Measurements from ENCODE around the gene MTLN.
"Not testable (repeated sequence)": the region's sequence is repeated elsewhere in the genome, so short reads cannot be mapped to it uniquely, and the experiment has no call there.

MTLN gene

GRCh38 chr2:110211938-110212858 is at the start of gene MTLN:
Gene MTLN (minus strand): TSS chr2:110212547. CDS start chr2:110212525, 22 bp downstream.
- peak; percentile 42 for DNase-seq (ENCODE audit: low read depth)

GRCh38 chr2:110261910-110262309 is 49.6 kb upstream of the MTLN start:
- DNase-seq (ENCODE audit: low read depth) = not testable (repeated sequence)

GRCh38 chr2:110248081-110248795 is 35.9 kb upstream of the MTLN start:
- DNase-seq (ENCODE audit: low read depth) = not testable (repeated sequence)

- not testable (repeated sequence) for DNase-seq (ENCODE audit: low read depth)
These were observed 33.4 kb upstream of the MTLN start for GRCh38 chr2:110245488-110246435.

- not testable (repeated sequence) for DNase-seq (ENCODE audit: low read depth)
These were observed 30.9 kb upstream of the MTLN start for GRCh38 chr2:110243283-110243682.

GRCh38 chr2:110234514-110234913 is 22.2 kb upstream of the MTLN start:
- not testable (repeated sequence) for DNase-seq (ENCODE audit: low read depth)

GRCh38 chr2:110229886-110230285 is 17.5 kb upstream of the MTLN start:
- DNase-seq (ENCODE audit: low read depth) = not testable (repeated sequence)

- DNase-seq (ENCODE audit: low read depth) = not testable (repeated sequence)
These were observed 10.3 kb upstream of the MTLN start for GRCh38 chr2:110222626-110223025.

- no peak for DNase-seq (ENCODE audit: low read depth)
These were observed 9.6 kb upstream of the MTLN start for GRCh38 chr2:110221938-110222337.

- DNase-seq (ENCODE audit: low read depth) = no peak
These were observed 7.8 kb upstream of the MTLN start for GRCh38 chr2:110220190-110220564.

GRCh38 chr2:110219496-110220189 is 7.3 kb upstream of the MTLN start:
- DNase-seq (ENCODE audit: low read depth) = no peak

- DNase-seq (ENCODE audit: low read depth) = not testable (repeated sequence)
These were observed 6.5 kb upstream of the MTLN start for GRCh38 chr2:110218889-110219288.

- DNase-seq (ENCODE audit: low read depth) = no peak
These were observed 4.5 kb upstream of the MTLN start for GRCh38 chr2:110216803-110217202.

- no peak for DNase-seq (ENCODE audit: low read depth)
These were observed 3.9 kb upstream of the MTLN start for GRCh38 chr2:110216199-110216598.

- DNase-seq (ENCODE audit: low read depth) = no peak
These were observed 3.3 kb upstream of the MTLN start for GRCh38 chr2:110215566-110216158.

- DNase-seq (ENCODE audit: low read depth) = no peak
These were observed 2.7 kb upstream of the MTLN start for GRCh38 chr2:110215091-110215490.

- not testable (repeated sequence) for DNase-seq (ENCODE audit: low read depth)
These were observed 1.2 kb upstream of the MTLN start for GRCh38 chr2:110213522-110213921.

- no peak for DNase-seq (ENCODE audit: low read depth)
These were observed 6.5 kb downstream of the MTLN start for GRCh38 chr2:110205660-110206455.

GRCh38 chr2:110204408-110205385 is 7.7 kb downstream of the MTLN start, which contains the start of gene NPHP1:
Gene NPHP1 (minus strand): TSS chr2:110205013. CDS start chr2:110204968, 45 bp downstream.
- peak; percentile 65 for DNase-seq (ENCODE audit: low read depth)

Data from T-helper 22 cell (primary cell).